Smooth muscle cell (in vitro differentiated cells): ENCODE results near the gene C19orf81. TPM values are rescaled to one million over a fixed set of nuclear protein-coding genes. Genes with fewer than 3 reads are reported as not detected.

Source experiments
- DNase-seq: peaks from one replicate; lab custom pipeline; 2025; ENCODE audit not compliant: unreplicated experiment; lab: John Stamatoyannopoulos, UW
- H2AFZ ChIP-seq: fragments of 200-600 bp; sonication (generic); 2 replicates; pipeline ENCODE4 v1.6.0; 2016; ENCODE audit warnings: antibody characterized with exemption, low read depth, mild to moderate bottlenecking
- H3F3A ChIP-seq: fragments of 200-600 bp; sonication (generic); 2 replicates; pipeline ENCODE4 v1.6.0; 2017; ENCODE audit warnings: antibody characterized with exemption, low read depth
- H3K27ac ChIP-seq: fragments of 200-600 bp; sonication (generic); 2 replicates; pipeline ENCODE4 v1.5.1; 2016; ENCODE audit warnings: low read depth, mild to moderate bottlenecking
- H3K27me3 ChIP-seq: fragments of 200-600 bp; sonication (generic); 2 replicates; pipeline ENCODE4 v1.6.1; 2016; ENCODE audit warnings: low read depth, mild to moderate bottlenecking
- H3K36me3 ChIP-seq: fragments of 200-600 bp; sonication (generic); 2 replicates; pipeline ENCODE4 v1.5.1; 2016; ENCODE audit warnings: low read depth
- H3K4me1 ChIP-seq: fragments of 200-600 bp; sonication (generic); 2 replicates; pipeline ENCODE4 v1.5.1; 2016; ENCODE audit warnings: low read depth
- H3K4me2 ChIP-seq: fragments of 200-600 bp; sonication (generic); 2 replicates; pipeline ENCODE4 v1.6.0; 2016; ENCODE audit warnings: mild to moderate bottlenecking
- H3K4me3 ChIP-seq: fragments of 200-600 bp; sonication (generic); 2 replicates; pipeline ENCODE4 v1.5.1; 2016; ENCODE audit warnings: mild to moderate bottlenecking
- H3K79me2 ChIP-seq: fragments of 200-600 bp; sonication (generic); 2 replicates; pipeline ENCODE4 v1.6.0; 2016; ENCODE audit warnings: low read depth, mild to moderate bottlenecking
- H3K9ac ChIP-seq: fragments of 200-600 bp; sonication (generic); 2 replicates; pipeline ENCODE4 v1.6.0; 2016; ENCODE audit warnings: low read depth
- H3K9me3 ChIP-seq: fragments of 200-600 bp; sonication (generic); replicated peaks from 2 replicates; pipeline ENCODE4 v1.5.1; 2016; ENCODE audit warnings: low read depth
- H4K20me1 ChIP-seq: fragments of 200-600 bp; sonication (generic); 2 replicates; pipeline ENCODE4 v1.6.0; 2016; ENCODE audit warnings: low read depth
- CTCF ChIP-seq: fragments of 200-600 bp; sonication (generic); IDR thresholded peaks from 2 replicates; pipeline ENCODE4 v1.5.1; 2017; ENCODE audit warnings: borderline replicate concordance, mild to moderate bottlenecking, antibody characterized with exemption; ENCODE audit not compliant: insufficient read depth, poor library complexity, severe bottlenecking
- WGBS: methylation state at CpG from one replicate; pipeline ENCODE4 v1.1.7; 2016; ENCODE audit warnings: low lambda C conversion rate; 5-methylcytosine and 5-hydroxymethylcytosine counted together
- polyA plus RNA-seq: library from polyadenylated mRNA; unstranded; fragments of >200 nt; fragmentation: Nextera tagmentation; extraction: Ambion mirVana; gene quantifications from 2 replicates; pipeline ENCODE4 v1.2.1, GENCODE V29; 2016
- total RNA-seq: library from RNA; depleted of rRNA; stranded (reverse); fragments of >200 nt; gene quantifications from 2 replicates; pipeline ENCODE4 v1.2.3, GENCODE V29; 2014

C19orf81 gene
- total and polyA plus RNA-seq, 2 experiments from 2014 or later: 1.7 to 13.5 TPM

- DNase-seq: no peak
- TF ChIP-seq CTCF: no peak
- Histone ChIP-seq H3K27me3 (no peaks in the 10 kb centered on the region), H3K79me2 (no peaks in the 10 kb centered on the region), H4K20me1 (no peaks in the 10 kb centered on the region), H3K9ac (no peak overlapping the region), H3K4me1 (no peaks in the 10 kb centered on the region), H3K4me2 (peak overlapping the region; percentile 84), H3K27ac (peak overlapping the region; percentile 55), H3K4me3 (peak overlapping the region; percentile 40), H3K9me3 (no peaks in the 10 kb centered on the region), H3K36me3 (no peaks in the 10 kb centered on the region), H3F3A (no peaks in the 10 kb centered on the region), H2AFZ (no peak overlapping the region)
- WGBS: 75% methylated on average over 6 of the region's 6 CpGs
These were observed 8.0 kb downstream of the C19orf81 start for GRCh38 chr19:50657222-50657669.

- WGBS: 18% methylated on average over 19 of the region's 38 CpGs
- peak overlapping the region; percentile 55 for H3K27ac ChIP-seq
- no peaks in the 10 kb centered on the region for H3F3A ChIP-seq
- peak overlapping the region; percentile 20 for H3K9ac ChIP-seq
- H2AFZ ChIP-seq: peak overlapping the region; percentile 41
- TF ChIP-seq CTCF: no peak
- no peaks in the 10 kb centered on the region for H3K9me3 ChIP-seq
- no peaks in the 10 kb centered on the region for H4K20me1 ChIP-seq
- H3K4me2 ChIP-seq: peak overlapping the region; percentile 85
- DNase-seq: peak; percentile 74
- no peaks in the 10 kb centered on the region for H3K27me3 ChIP-seq
- H3K79me2 ChIP-seq: no peaks in the 10 kb centered on the region
- H3K4me1 ChIP-seq: no peaks in the 10 kb centered on the region
- H3K36me3 ChIP-seq: no peaks in the 10 kb centered on the region
- peak overlapping the region; percentile 45 for H3K4me3 ChIP-seq
These were observed 8.6 kb downstream of the C19orf81 start for GRCh38 chr19:50657712-50658440.

DNA sequence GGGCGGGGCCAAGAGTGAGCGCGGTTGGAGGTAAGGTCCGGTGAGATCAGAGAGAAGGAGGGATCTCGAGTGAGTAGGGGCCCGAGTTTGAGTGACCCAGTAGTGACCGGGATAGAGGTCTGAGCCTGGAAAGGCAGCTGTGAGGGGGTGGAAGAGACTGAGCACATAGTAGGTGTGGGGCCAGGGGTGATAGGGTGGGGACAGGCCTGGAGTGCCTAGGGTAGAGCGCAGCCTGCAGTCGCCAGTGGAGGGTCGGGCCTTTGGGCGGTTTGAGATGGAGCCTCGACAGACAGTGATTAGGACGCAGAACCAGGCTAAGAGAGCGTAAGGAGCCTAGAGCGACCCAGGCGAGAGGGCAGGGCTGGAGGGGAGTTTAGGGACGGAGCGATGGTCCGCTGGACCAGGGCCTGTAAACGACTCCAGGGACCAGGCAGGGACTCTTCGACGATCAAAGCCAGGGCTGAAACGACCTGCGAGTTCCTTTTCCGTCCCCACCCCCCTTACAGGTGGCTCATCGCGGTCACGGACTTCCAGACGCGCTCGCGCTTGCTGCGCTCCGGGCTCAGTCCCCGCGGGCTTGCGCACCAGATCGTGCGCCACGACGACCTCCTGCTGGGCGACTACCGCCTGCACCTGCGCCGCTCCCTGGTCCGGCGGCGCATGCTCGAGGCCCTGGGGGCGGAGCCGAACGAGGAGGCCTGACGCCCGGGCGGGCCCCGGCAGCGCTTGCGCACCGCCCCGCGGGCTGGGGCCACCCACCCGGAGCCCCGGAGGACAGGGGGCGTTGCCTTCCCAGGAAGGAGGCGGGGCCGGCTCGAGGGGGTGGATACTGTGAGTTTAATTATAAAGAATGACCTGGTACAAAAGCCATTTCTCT lies 9.4 kb downstream of the C19orf81 start:
- H3F3A ChIP-seq: no peaks in the 10 kb centered on the region
- H3K4me2 ChIP-seq: peak overlapping the region; percentile 85
- H3K27me3 ChIP-seq: no peaks in the 10 kb centered on the region
- H3K27ac ChIP-seq: peak overlapping the region; percentile 42
- no peaks in the 10 kb centered on the region for H3K79me2 ChIP-seq
- DNase-seq: peak; percentile 23
- WGBS: 13% methylated on average over 58 of the region's 67 CpGs
- H4K20me1 ChIP-seq: no peaks in the 10 kb centered on the region
- H3K36me3 ChIP-seq: no peaks in the 10 kb centered on the region
- H3K4me1 ChIP-seq: no peaks in the 10 kb centered on the region
- TF ChIP-seq CTCF: no peak
- H3K9me3 ChIP-seq: no peaks in the 10 kb centered on the region
- H3K4me3 ChIP-seq: peak overlapping the region; percentile 45
- H3K9ac ChIP-seq: no peak overlapping the region
- H2AFZ ChIP-seq: no peak overlapping the region
